Esophagus muscularis mucosa (tissue), 4 donors: ENCODE data around the gene SIRPG. TPM values are rescaled to one million over a fixed set of nuclear protein-coding genes. Genes with fewer than 3 reads are reported as not detected.

Experiments
- DNase-seq: peaks from one replicate; pipeline ENCODE4 v3.0.0-alpha.2; 2017; ENCODE audit errors: extremely low spot score
- H3K27ac ChIP-seq, 4 donors: fragments of 200-600 bp; sonication (generic); replicated peaks in 1 of 4; 1 replicate in 3 of 4; 2 replicates in 1 of 4; pipeline ENCODE4 v1.5.1; 2016 to 2019; ENCODE audit warnings: mild to moderate bottlenecking in 1 of 4
- H3K27me3 ChIP-seq, 4 donors: fragments of 200-600 bp; sonication (generic); one replicate each; pipeline versions ENCODE4 v1.5.1 to v1.6.0; 2016 to 2019
- H3K36me3 ChIP-seq, 4 donors: fragments of 200-600 bp; sonication (generic); one replicate each; pipeline ENCODE4 v1.5.1; 2016 to 2019
- H3K4me1 ChIP-seq, 4 donors: fragments of 200-600 bp; sonication (generic); one replicate each; pipeline ENCODE4 v1.5.1; 2016 to 2019
- H3K4me3 ChIP-seq, 4 donors: fragments of 200-600 bp; sonication (generic); 1 replicate in 2 of 4; 2 replicates in 2 of 4; pipeline ENCODE4 v1.5.1; 2016 to 2019; ENCODE audit warnings: mild to moderate bottlenecking in 4 of 4, moderate library complexity in 1 of 4
- H3K9me3 ChIP-seq, 4 donors: fragments of 200-600 bp; sonication (generic); 1 replicate in 3 of 4; 2 replicates in 1 of 4; pipeline ENCODE4 v1.5.1; 2016 to 2019
- CTCF ChIP-seq, 3 experiments: fragments of 200-600 bp in 2 of 3; fragments of 450-650 bp in 1 of 3; sonication (generic) in 2 of 3; IDR thresholded peaks; one replicate each; pipeline ENCODE4 v1.5.1; 2017 to 2019; ENCODE audit warnings: antibody characterized with exemption in 3 of 3, mild to moderate bottlenecking in 2 of 3, moderate library complexity in 1 of 3
- EP300 ChIP-seq: sonication (generic); formaldehyde crosslinking; IDR thresholded peaks from one replicate; pipeline ENCODE4 v1.6.1; 2017; ENCODE audit warnings: antibody characterized with exemption
- POLR2A ChIP-seq: fragments of 450-650 bp; IDR thresholded peaks from one replicate; pipeline ENCODE4 v1.6.1; 2017; ENCODE audit warnings: antibody characterized with exemption, moderate library complexity, mild to moderate bottlenecking, low read depth
- POLR2AphosphoS5 ChIP-seq, 2 donors: sonication (generic); formaldehyde crosslinking; IDR thresholded peaks; one replicate each; pipeline ENCODE4 v1.6.1; 2017; ENCODE audit warnings: antibody characterized with exemption in 2 of 2
- WGBS: methylation state at CpG from one replicate; pipeline ENCODE4 v1.1.5; 2018; 5-methylcytosine and 5-hydroxymethylcytosine counted together
- intact Hi-C: fragments of 100-400 bp; cut with DNase I; formaldehyde crosslinking; loops from one replicate; pipeline ENCODE4 v1.15.1; 2023
- total RNA-seq, 4 donors: library from RNA; depleted of rRNA; stranded (reverse); fragments of >200 nt; gene quantifications; one replicate each; pipeline versions ENCODE4 v1.1.0 to v1.2.1, GENCODE V29; 2016

Gene SIRPG
- total RNA-seq, 4 donors from 2014 or later = not detected

GRCh38 chr20:1621316-1621715, 36.3 kb downstream of the SIRPG start:
- intact Hi-C loops = no loop called here
- no peak for DNase-seq
- 89% methylated on average over 1 of the region's 1 CpG for WGBS
- no peaks in the 10 kb centered on the region for H3K27me3 ChIP-seq
- H3K36me3 ChIP-seq = no peaks in the 10 kb centered on the region
- no peak overlapping the region for H3K27ac ChIP-seq
- no peak overlapping the region for H3K4me3 ChIP-seq
- no peaks in the 10 kb centered on the region for H3K4me1 ChIP-seq
- no peak for TF ChIP-seq POLR2AphosphoS5 (IDR thresholded peaks at IDR 0.05)
- TF ChIP-seq POLR2A = no peak
- no peak for TF ChIP-seq EP300
- no peak for TF ChIP-seq CTCF (IDR thresholded peaks at IDR 0.05)
- peaks cover 0 to 14% (median 5%) of the 10 kb centered on the region in 4 donors for H3K9me3 ChIP-seq

GRCh38 chr20:1619861-1620444, 37.6 kb downstream of the SIRPG start, which contains the start of gene SIRPB1:
SIRPB1 (minus strand) TSS chr20:1620009; CDS start chr20:1619944, 65 bp downstream.
- intact Hi-C loops = no loop called here
- 67% methylated on average over 5 of the region's 5 CpGs for WGBS

GRCh38 chr20:1618954-1619540, 38.5 kb downstream of the SIRPG start:
- Histone ChIP-seq H3K9me3 (peaks cover 0 to 14% (median 5%) of the 10 kb centered on the region in 4 donors), H3K4me3 (no peak overlapping the region), H3K36me3 (no peaks in the 10 kb centered on the region), H3K27me3 (no peaks in the 10 kb centered on the region), H3K27ac (no peak overlapping the region), H3K4me1 (no peaks in the 10 kb centered on the region)
- intact Hi-C loops = no loop called here
- TF ChIP-seq EP300 (no peak), POLR2AphosphoS5 (IDR thresholded peaks at IDR 0.05) (no peak), CTCF (IDR thresholded peaks at IDR 0.05) (no peak), POLR2A (no peak)
- peak; percentile 80 for DNase-seq

More at GRCh38 chr20:1619861-1620444, 37.6 kb downstream of the SIRPG start, which contains the start of gene SIRPB1:
- Histone ChIP-seq H3K27me3 (no peaks in the 10 kb centered on the region), H3K36me3 (no peaks in the 10 kb centered on the region), H3K4me3 (no peak within 1 kb of the TSS), H3K9me3 (peaks cover 0 to 14% (median 5%) of the 10 kb centered on the region in 4 donors), H3K4me1 (no peaks in the 10 kb centered on the region), H3K27ac (no peak within 1 kb of the TSS)
- peak; percentile 80 for DNase-seq
- TF ChIP-seq CTCF (IDR thresholded peaks at IDR 0.05) (no peak), EP300 (no peak), POLR2AphosphoS5 (IDR thresholded peaks at IDR 0.05) (no peak), POLR2A (no peak)

- Histone ChIP-seq H3K27ac (no peak overlapping the region), H3K36me3 (no peaks in the 10 kb centered on the region), H3K27me3 (no peaks in the 10 kb centered on the region), H3K9me3 (peaks cover 0 to 14% (median 5%) of the 10 kb centered on the region in 4 donors), H3K4me1 (no peaks in the 10 kb centered on the region), H3K4me3 (no peak overlapping the region)
- TF ChIP-seq POLR2A (no peak), POLR2AphosphoS5 (IDR thresholded peaks at IDR 0.05) (no peak), EP300 (no peak), CTCF (IDR thresholded peaks at IDR 0.05) (no peak)
- no peak for DNase-seq
- intact Hi-C loops = no loop called here
Measured at GRCh38 chr20:1618479-1618878, 39.1 kb downstream of the SIRPG start.
